ENCODE measurements around the gene AP1B1. TPM values are rescaled to one million over a fixed set of nuclear protein-coding genes. Genes with fewer than 3 reads are reported as not detected.
A peak's percentile ranks its signal among the peaks of the same experiment; 100 is the strongest.

AP1B1 gene
- total and polyA plus RNA-seq, 7 donors, result 33.1 to 83.2 (median 43.6) TPM

DNA sequence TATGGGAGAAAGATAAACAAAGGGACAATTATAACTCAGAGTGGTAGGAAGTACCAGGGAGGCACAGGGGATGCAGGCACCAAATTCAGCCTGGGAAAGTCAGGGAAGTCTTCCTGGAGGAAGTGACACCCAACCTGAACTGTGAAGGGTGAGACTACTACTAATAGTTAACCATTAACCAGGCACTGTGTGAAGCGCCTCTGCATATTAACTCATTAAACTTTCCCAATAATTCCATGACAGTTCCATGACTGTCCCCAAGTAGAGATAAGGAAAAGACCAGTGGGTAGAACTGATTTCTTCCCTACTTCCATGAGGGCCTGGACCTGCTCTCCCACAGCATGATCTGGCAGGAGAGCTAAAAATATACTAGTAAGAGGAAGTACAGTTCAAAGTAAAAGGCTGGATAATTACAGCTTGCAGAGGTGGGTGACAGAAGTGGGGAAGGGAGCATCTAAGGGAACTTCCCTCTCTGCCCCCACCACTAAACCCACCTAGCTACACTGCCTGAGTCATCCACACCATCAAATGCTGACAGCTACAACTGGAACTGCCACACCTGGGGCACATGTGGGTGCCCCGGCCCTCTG, 4.7 kb upstream of the AP1B1 start:
- no peaks in the 10 kb centered on the region for H3K36me3 ChIP-seq
- intact Hi-C loops (cut with DNase I), result no loop called here
- peaks cover 0 to 27% (median 24%) of the 10 kb centered on the region in 4 donors for H3K4me1 ChIP-seq
- DNase-seq, result no peak
- H3K27ac ChIP-seq, result no peak overlapping the region
- no peaks in the 10 kb centered on the region for H3K9me3 ChIP-seq
- no peak overlapping the region for H3K4me3 ChIP-seq
- no peaks in the 10 kb centered on the region for H3K27me3 ChIP-seq
- TF ChIP-seq EP300 (IDR thresholded peaks at IDR 0.05), result no peak
- no peak for TF ChIP-seq POLR2A (IDR thresholded peaks at IDR 0.05)
- no peak for TF ChIP-seq CTCF (IDR thresholded peaks at IDR 0.05)
- no peak for TF ChIP-seq POLR2AphosphoS5 (IDR thresholded peaks at IDR 0.05)
- WGBS, 2 donors, result 38 to 65% methylated on average over 2 of the region's 2 CpGs

DNA sequence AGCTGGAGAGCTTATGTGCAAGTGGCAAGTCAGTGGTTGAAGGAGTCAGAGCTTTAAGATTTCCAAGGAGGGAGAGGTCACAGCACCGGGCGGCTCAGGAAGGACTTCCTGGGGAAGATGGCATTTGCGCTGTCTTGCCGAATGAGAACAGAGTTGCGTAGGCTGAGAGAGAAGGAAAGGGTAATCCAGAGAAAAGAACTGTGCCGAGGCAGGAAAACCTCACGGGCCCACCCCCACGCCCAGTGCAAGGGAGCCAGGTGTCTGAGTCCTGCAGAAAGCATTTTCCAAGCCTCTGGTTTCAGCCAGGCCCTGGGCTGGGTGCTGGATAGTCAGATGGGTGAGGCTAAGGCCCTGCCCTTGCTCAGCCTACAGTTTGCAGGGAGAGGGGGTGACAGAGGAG, 3.2 kb upstream of the AP1B1 start:
- H3K27ac ChIP-seq, result no peak overlapping the region
- DNase-seq, result no peak
- intact Hi-C loops (cut with DNase I), result no loop called here
- no peak overlapping the region for H3K4me3 ChIP-seq
- TF ChIP-seq POLR2A (IDR thresholded peaks at IDR 0.05) (no peak), CTCF (IDR thresholded peaks at IDR 0.05) (no peak), EP300 (IDR thresholded peaks at IDR 0.05) (no peak), POLR2AphosphoS5 (IDR thresholded peaks at IDR 0.05) (no peak)
- no peaks in the 10 kb centered on the region for H3K9me3 ChIP-seq
- peaks cover 0 to 40% (median 37%) of the 10 kb centered on the region in 4 donors for H3K4me1 ChIP-seq
- H3K27me3 ChIP-seq, result no peaks in the 10 kb centered on the region
- H3K36me3 ChIP-seq, result no peaks in the 10 kb centered on the region
- WGBS, 2 donors, result 89 to 91% methylated on average over 8 of the region's 8 CpGs

DNA sequence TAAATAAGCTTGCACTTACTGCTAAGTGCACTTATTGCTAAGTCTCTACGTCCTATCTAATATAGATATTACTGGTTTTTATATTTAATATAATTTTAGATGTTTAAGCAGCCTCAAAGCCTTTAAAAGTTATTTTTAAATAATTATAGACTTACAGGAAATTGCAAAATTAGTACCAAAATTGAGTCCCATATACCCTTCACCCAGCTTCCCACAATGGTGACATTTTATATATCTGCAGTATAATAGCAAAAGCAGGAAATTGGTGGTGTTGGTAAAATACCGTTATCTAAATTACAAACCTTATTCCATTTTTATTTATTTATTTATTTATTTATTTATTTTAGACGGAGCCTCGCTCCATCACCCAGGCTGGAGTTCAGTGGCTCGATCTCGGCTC, 1.9 kb upstream of the AP1B1 start:
- H3K36me3 ChIP-seq, result no peaks in the 10 kb centered on the region
- 92 to 97% methylated on average over 6 of the region's 6 CpGs for WGBS, 2 donors
- no peaks in the 10 kb centered on the region for H3K27me3 ChIP-seq
- no peak for DNase-seq
- H3K4me3 ChIP-seq, result no peak overlapping the region
- no peak overlapping the region for H3K27ac ChIP-seq
- no peaks in the 10 kb centered on the region for H3K9me3 ChIP-seq
- H3K4me1 ChIP-seq, result peaks cover 0 to 36% (median 31%) of the 10 kb centered on the region in 4 donors
- no peak for TF ChIP-seq POLR2AphosphoS5 (IDR thresholded peaks at IDR 0.05)
- no peak for TF ChIP-seq POLR2A (IDR thresholded peaks at IDR 0.05)
- no peak for TF ChIP-seq CTCF (IDR thresholded peaks at IDR 0.05)
- TF ChIP-seq EP300 (IDR thresholded peaks at IDR 0.05), result no peak
- intact Hi-C loops (cut with DNase I), result no loop called here

DNA sequence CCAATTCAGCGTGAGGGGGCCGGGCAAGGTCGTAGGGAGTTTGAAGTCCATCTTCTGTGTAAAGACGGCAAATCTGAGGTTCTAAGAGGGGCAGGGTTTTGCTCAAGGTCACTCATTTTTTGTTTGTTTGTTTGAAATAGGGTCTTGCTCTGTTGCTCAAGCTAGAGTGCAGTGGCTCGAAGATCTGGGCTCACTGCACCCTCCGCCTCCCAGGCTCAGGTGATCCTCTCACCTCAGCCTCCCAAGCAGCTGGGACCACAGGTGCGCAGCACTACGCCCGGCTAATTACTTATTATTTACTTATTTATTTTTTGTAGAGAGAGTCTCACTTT, 355 bp upstream of the AP1B1 start:
- intact Hi-C loops (cut with DNase I), result no loop called here
- Histone ChIP-seq H3K4me3 (peak overlapping the region; percentile 75 to 86 (median 80)), H3K4me1 (peaks cover 0 to 41% (median 27%) of the 10 kb centered on the region in 4 donors), H3K9me3 (no peaks in the 10 kb centered on the region), H3K27me3 (no peaks in the 10 kb centered on the region), H3K27ac (peak overlapping the region; percentile 83 to 91 (median 86)), H3K36me3 (no peaks in the 10 kb centered on the region)
- no peak for DNase-seq
- WGBS, 2 donors, result 8 to 19% methylated on average over 9 of the region's 9 CpGs
- TF ChIP-seq CTCF (IDR thresholded peaks at IDR 0.05), result no peak
- TF ChIP-seq POLR2A (IDR thresholded peaks at IDR 0.05), result no peak
- TF ChIP-seq POLR2AphosphoS5 (IDR thresholded peaks at IDR 0.05), result no peak
- no peak for TF ChIP-seq EP300 (IDR thresholded peaks at IDR 0.05)

DNA sequence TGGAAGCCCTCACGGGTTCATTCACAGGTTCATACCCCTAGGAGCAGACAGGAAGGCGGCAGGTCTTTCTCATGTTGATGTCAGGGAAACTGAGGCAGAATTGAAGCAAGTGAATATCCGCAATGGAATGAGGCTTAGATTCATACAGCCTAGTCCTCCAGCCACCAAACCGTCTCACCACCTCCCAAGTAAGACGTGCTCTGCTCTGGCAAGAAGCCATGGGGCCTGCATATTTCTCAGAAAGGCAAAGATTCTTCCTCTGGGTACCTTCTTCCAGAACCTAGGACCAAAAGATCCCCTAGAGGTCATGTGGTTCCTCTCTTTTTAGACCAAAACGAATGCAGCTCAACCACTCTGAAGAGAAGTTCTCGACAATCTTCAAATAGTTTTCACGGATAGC, 1.7 kb downstream of the AP1B1 start:
- WGBS, 2 donors, result 73 to 82% methylated on average over 8 of the region's 8 CpGs
- peaks cover 0 to 10% (median 0%) of the 10 kb centered on the region in 4 donors for H3K36me3 ChIP-seq
- H3K9me3 ChIP-seq, result no peaks in the 10 kb centered on the region
- DNase-seq, result no peak
- TF ChIP-seq EP300 (IDR thresholded peaks at IDR 0.05), result no peak
- TF ChIP-seq CTCF (IDR thresholded peaks at IDR 0.05), result no peak
- no peak for TF ChIP-seq POLR2A (IDR thresholded peaks at IDR 0.05)
- TF ChIP-seq POLR2AphosphoS5 (IDR thresholded peaks at IDR 0.05), result no peak
- peak overlapping the region; percentile 11 to 84 (median 58) for H3K27ac ChIP-seq
- intact Hi-C loops (cut with DNase I), result no loop called here
- peak overlapping the region in 1 of 4 donors; percentile 77 for H3K4me3 ChIP-seq
- peaks cover 0 to 41% (median 27%) of the 10 kb centered on the region in 4 donors for H3K4me1 ChIP-seq
- H3K27me3 ChIP-seq, result no peaks in the 10 kb centered on the region
